IPS-20b (cell line): ENCODE results near the gene IGF2BP3.

Source experiments
- H3K27ac ChIP-seq: one replicate; pipeline ENCODE4 v1.5.1; 2013; ENCODE audit warnings: low read length
- H3K27me3 ChIP-seq: 2 replicates; pipeline ENCODE4 v1.6.1; 2013; ENCODE audit warnings: mild to moderate bottlenecking, low read length, inconsistent platforms; ENCODE audit not compliant: insufficient read depth
- H3K36me3 ChIP-seq: 2 replicates; pipeline ENCODE4 v1.6.1; 2013; ENCODE audit warnings: low read depth, mild to moderate bottlenecking, inconsistent platforms, low read length, moderate library complexity; ENCODE audit not compliant: insufficient read depth
- H3K4me1 ChIP-seq: 2 replicates; pipeline ENCODE4 v1.6.1; 2013; ENCODE audit warnings: mild to moderate bottlenecking, control low read depth, inconsistent platforms, low read length, moderate library complexity; ENCODE audit not compliant: insufficient read depth
- H3K4me3 ChIP-seq: 2 replicates; pipeline ENCODE4 v1.5.1; 2013; ENCODE audit warnings: mild to moderate bottlenecking, low read length, inconsistent platforms
- H3K9ac ChIP-seq: 2 replicates; pipeline ENCODE4 v1.6.1; 2013; ENCODE audit warnings: low read depth, mild to moderate bottlenecking, inconsistent platforms, low read length, moderate library complexity
- H3K9me3 ChIP-seq: 2 replicates; pipeline ENCODE4 v1.6.1; 2013; ENCODE audit warnings: mild to moderate bottlenecking, low read depth, low read length, inconsistent platforms; ENCODE audit not compliant: insufficient read depth

The IGF2BP3 gene

GRCh38 chr7:23477962-23478866, 7.9 kb upstream of the IGF2BP3 start:
- Histone ChIP-seq H3K9ac (no peak overlapping the region), H3K9me3 (no peaks in the 10 kb centered on the region), H3K36me3 (no peaks in the 10 kb centered on the region), H3K27me3 (no peaks in the 10 kb centered on the region), H3K27ac (no peak overlapping the region), H3K4me1 (peaks cover 5% of the 10 kb centered on the region; the same call in 1 of the 2 replicates), H3K4me3 (no peak overlapping the region; the same call in 1 of the 2 replicates)

- no peaks in the 10 kb centered on the region for H3K36me3 ChIP-seq
- no peak overlapping the region for H3K27ac ChIP-seq
- H3K4me1 ChIP-seq, result peaks cover 5% of the 10 kb centered on the region; the same call in 1 of the 2 replicates
- H3K9ac ChIP-seq, result peak overlapping the region; percentile 94; the same call in 1 of the 2 replicates
- no peaks in the 10 kb centered on the region for H3K9me3 ChIP-seq
- H3K27me3 ChIP-seq, result no peaks in the 10 kb centered on the region
- H3K4me3 ChIP-seq, result peak overlapping the region; percentile 78
Observed at GRCh38 chr7:23477157-23477499, 6.8 kb upstream of the IGF2BP3 start.

GRCh38 chr7:23476286-23477156, 6.2 kb upstream of the IGF2BP3 start:
- Histone ChIP-seq H3K9ac (peak overlapping the region; percentile 94), H3K27me3 (no peaks in the 10 kb centered on the region), H3K9me3 (no peaks in the 10 kb centered on the region), H3K4me3 (peak overlapping the region; percentile 78), H3K36me3 (no peaks in the 10 kb centered on the region), H3K4me1 (peaks cover 5% of the 10 kb centered on the region; the same call in 1 of the 2 replicates), H3K27ac (no peak overlapping the region)

GRCh38 chr7:23475576-23475839, 5.2 kb upstream of the IGF2BP3 start:
- Histone ChIP-seq H3K36me3 (no peaks in the 10 kb centered on the region), H3K4me1 (peaks cover 5% of the 10 kb centered on the region; the same call in 1 of the 2 replicates), H3K9me3 (no peaks in the 10 kb centered on the region), H3K27ac (peak overlapping the region; percentile 90), H3K27me3 (no peaks in the 10 kb centered on the region), H3K4me3 (peak overlapping the region; percentile 78), H3K9ac (peak overlapping the region; percentile 94)

GRCh38 chr7:23474829-23475575, 4.7 kb upstream of the IGF2BP3 start:
- Histone ChIP-seq H3K36me3 (no peaks in the 10 kb centered on the region), H3K27ac (peak overlapping the region; percentile 90), H3K9ac (peak overlapping the region; percentile 94), H3K4me1 (peaks cover 5% of the 10 kb centered on the region; the same call in 1 of the 2 replicates), H3K27me3 (no peaks in the 10 kb centered on the region), H3K9me3 (no peaks in the 10 kb centered on the region), H3K4me3 (peak overlapping the region; percentile 78)

- H3K36me3 ChIP-seq, result no peaks in the 10 kb centered on the region
- H3K9me3 ChIP-seq, result no peaks in the 10 kb centered on the region
- H3K4me1 ChIP-seq, result peaks cover 5% of the 10 kb centered on the region; the same call in 1 of the 2 replicates
- H3K9ac ChIP-seq, result peak overlapping the region; percentile 94
- no peaks in the 10 kb centered on the region for H3K27me3 ChIP-seq
- H3K4me3 ChIP-seq, result peak overlapping the region; percentile 78
- H3K27ac ChIP-seq, result peak overlapping the region; percentile 90
Observed at GRCh38 chr7:23474094-23474828, 4.0 kb upstream of the IGF2BP3 start.

GRCh38 chr7:23473844-23474093, 3.5 kb upstream of the IGF2BP3 start:
- Histone ChIP-seq H3K9ac (peak overlapping the region; percentile 86), H3K27ac (peak overlapping the region; percentile 88), H3K4me1 (peaks cover 5% of the 10 kb centered on the region; the same call in 1 of the 2 replicates), H3K27me3 (no peaks in the 10 kb centered on the region), H3K36me3 (no peaks in the 10 kb centered on the region), H3K9me3 (no peaks in the 10 kb centered on the region), H3K4me3 (peak overlapping the region; percentile 78)

- Histone ChIP-seq H3K27me3 (no peaks in the 10 kb centered on the region), H3K36me3 (no peaks in the 10 kb centered on the region), H3K4me3 (peak overlapping the region; percentile 78)
Observed at GRCh38 chr7:23472956-23473843, 2.9 kb upstream of the IGF2BP3 start.

GRCh38 chr7:23472556-23472955, 2.3 kb upstream of the IGF2BP3 start:
- H3K36me3 ChIP-seq, result 0 out of 2 replicates have a peak, but pooled peaks cover 4% of the 10 kb centered on the region
- peak overlapping the region; percentile 78 for H3K4me3 ChIP-seq
- no peak overlapping the region for H3K27ac ChIP-seq
- peaks cover 3% of the 10 kb centered on the region; the same call in 1 of the 2 replicates for H3K4me1 ChIP-seq
- no peaks in the 10 kb centered on the region for H3K27me3 ChIP-seq
- no peaks in the 10 kb centered on the region for H3K9me3 ChIP-seq
- peak overlapping the region; percentile 86 for H3K9ac ChIP-seq

More at GRCh38 chr7:23472956-23473843, 2.9 kb upstream of the IGF2BP3 start:
- H3K9me3 ChIP-seq, result no peaks in the 10 kb centered on the region
- peak overlapping the region; percentile 86 for H3K9ac ChIP-seq
- H3K27ac ChIP-seq, result peak overlapping the region; percentile 88
- peaks cover 3% of the 10 kb centered on the region; the same call in 1 of the 2 replicates for H3K4me1 ChIP-seq

GRCh38 chr7:23472046-23472445, 1.8 kb upstream of the IGF2BP3 start:
- Histone ChIP-seq H3K9me3 (no peaks in the 10 kb centered on the region), H3K27me3 (no peaks in the 10 kb centered on the region), H3K36me3 (peaks cover 9% of the 10 kb centered on the region; the same call in 1 of the 2 replicates), H3K9ac (peak overlapping the region; percentile 86), H3K4me1 (peaks cover 2% of the 10 kb centered on the region; the same call in 1 of the 2 replicates), H3K4me3 (peak overlapping the region; percentile 78), H3K27ac (peak overlapping the region; percentile 75)
